LoVo (cell line): ENCODE measurements around the gene RBAK.
"Not testable (repeated sequence)": the region's sequence is repeated elsewhere in the genome, so short reads cannot be mapped to it uniquely, and the experiment has no call there.

Experiments
- DNase-seq: peaks from one replicate; pipeline ENCODE4 v3.0.0-alpha.2; 2016; ENCODE audit warnings: low spot score

Gene RBAK

GRCh38 chr7:5045558-5046396 is at the start of gene RBAK:
TSS of gene RBAK (plus strand) at chr7:5045860. CDS start at chr7:5048077, 2,217 bp downstream.
- peak; percentile 98 for DNase-seq

DNA sequence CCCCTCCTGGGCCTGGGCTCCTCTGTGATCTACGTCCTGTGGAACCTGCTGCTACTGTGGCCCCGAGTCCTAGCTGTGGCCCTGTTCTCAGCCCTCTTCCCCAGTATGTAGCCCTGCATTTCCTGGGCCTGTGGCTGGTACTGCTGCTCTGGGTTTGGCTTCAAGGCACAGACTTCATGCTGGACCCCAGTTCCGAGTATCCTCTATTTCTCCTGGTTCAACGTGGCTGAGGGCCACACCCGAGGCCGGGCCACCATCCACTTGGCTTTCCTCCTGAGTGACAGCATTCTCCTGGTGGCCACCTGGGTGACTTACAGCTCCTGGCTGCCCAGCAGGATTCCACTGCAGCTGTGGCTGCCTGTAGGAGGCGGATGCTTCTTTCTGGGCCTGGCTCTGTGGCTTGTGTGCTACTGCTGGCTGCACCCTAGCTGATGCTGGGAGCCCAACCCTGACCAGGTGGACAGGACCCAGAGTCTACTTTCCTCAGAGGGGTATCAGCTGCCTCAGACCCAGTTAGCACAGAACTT is 48.9 kb upstream of the RBAK start:
- no peak for DNase-seq

DNA sequence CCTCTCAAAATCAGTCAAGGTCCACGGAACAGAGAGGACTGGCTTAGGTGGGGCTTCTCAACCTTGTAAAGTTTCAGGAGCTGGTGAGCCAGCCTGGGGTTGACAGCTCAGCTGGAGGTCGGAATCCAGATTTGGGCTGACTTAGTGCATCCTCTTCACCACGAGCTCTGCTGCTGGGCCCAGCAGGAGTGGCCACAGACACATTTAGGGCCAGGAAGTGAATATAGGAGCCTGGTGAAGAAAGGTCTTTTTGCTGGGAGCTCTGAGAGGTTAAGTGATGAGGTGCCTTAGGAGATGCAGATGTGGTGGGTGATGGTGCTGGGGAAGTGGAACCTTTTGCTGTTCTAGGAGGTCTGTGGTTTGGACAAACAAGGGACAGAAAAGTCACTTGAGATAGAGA is 47.4 kb upstream of the RBAK start:
- DNase-seq, result no peak

GRCh38 chr7:4998910-4999309 is 46.8 kb upstream of the RBAK start:
- no peak for DNase-seq

DNA sequence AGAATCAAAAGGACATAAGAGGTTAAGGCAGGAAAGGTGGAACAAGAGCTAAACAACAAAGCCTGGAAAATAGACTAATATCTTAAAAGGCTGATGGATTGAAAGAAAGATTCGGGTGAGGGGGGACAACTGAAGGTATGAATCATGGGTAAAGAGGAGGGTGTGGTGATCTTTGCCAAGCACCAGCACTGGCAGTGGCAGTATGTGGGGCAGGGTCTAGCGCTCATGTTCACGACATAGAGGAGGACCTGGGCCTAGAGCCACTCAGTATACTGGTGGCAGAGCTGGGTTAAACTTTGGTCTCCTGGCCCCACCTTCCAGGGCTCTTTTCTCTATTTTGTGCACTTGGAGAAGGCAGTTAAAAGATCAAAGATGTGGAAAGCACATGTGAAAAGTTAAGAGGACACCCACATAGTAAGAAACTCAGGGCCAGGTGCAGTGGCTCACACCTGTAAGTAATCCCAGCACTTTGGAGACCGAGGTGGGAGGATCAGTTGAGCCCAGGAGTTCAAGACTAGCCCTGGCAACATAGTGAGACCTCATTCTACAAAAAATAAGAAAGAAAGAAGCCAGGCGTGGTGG is 46.2 kb upstream of the RBAK start:
- DNase-seq, result no peak

GRCh38 chr7:5001003-5001402 is 44.7 kb upstream of the RBAK start:
- no peak for DNase-seq

GRCh38 chr7:5001911-5002310 is 43.7 kb upstream of the RBAK start:
- DNase-seq, result no peak

GRCh38 chr7:5005066-5005465 is 40.6 kb upstream of the RBAK start:
- DNase-seq, result no peak

- DNase-seq, result no peak
Observed at GRCh38 chr7:5012985-5013384, 32.7 kb upstream of the RBAK start.

DNA sequence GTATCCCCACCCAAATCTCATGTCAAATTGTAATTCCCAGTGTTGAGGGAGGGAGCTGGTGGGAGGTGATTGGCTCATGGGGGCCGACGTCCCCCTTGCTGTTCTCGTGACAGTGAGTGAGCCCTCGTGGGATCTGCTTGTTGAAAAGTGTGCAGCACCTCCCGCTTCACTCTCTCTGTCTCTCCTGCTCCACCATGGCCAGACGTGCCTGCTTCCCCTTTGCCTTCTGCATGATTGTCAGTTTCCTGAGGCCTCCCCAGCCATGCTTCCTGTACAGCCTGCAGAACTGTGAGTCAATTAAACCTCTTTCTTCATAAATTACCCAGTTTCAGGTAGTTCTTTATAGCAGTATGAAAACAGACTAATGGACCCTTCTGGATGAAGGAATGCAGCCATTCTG is 29.7 kb upstream of the RBAK start:
- not testable (repeated sequence) for DNase-seq

DNA sequence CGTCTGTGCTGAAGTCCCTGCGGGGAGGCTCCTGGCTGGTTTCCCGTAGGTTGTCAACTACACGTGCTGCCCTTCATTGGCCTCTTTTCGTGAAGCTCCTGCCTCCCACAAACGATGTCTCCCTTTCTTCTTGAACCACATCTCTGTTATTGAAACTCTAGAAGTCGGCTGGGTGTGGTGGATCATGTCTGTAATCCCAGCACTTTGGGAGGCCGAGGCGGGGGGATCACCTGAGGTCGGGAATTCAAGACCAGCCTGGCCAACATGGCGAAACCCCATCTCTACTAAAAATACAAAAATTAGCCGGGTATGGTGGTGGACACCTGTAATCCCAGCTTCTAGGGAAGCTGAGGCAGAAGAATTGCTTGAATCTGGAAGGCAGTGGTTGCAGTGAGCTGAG is 28.0 kb upstream of the RBAK start:
- not testable (repeated sequence) for DNase-seq

GRCh38 chr7:5020098-5020497 is 25.6 kb upstream of the RBAK start:
- DNase-seq, result no peak

- not testable (repeated sequence) for DNase-seq
Observed at GRCh38 chr7:5020976-5021550, 24.6 kb upstream of the RBAK start.

DNA sequence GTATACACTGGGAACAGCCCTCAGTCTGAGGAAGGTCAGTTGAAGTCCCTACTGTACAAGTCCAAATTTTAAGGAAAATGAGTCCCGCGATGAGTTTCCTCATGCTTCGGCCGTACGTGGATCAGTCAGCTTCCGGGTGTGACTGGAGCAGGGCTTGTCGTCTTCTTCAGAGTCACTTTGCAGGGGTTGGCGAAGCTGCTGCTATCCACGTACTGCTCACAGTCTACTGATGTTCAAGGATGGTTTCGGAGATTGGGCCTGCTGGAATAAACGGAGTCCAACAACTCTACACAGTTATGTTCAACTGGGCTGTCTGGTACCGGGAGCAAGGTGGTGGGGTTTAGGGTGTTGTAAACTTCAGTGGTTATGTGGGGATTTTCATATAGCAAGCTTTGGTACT is 22.0 kb upstream of the RBAK start:
- DNase-seq, result not testable (repeated sequence)

- DNase-seq, result peak; percentile 23
Observed at GRCh38 chr7:5027796-5028410, 17.8 kb upstream of the RBAK start.

GRCh38 chr7:5033186-5033585 is 12.5 kb upstream of the RBAK start:
- not testable (repeated sequence) for DNase-seq

DNA sequence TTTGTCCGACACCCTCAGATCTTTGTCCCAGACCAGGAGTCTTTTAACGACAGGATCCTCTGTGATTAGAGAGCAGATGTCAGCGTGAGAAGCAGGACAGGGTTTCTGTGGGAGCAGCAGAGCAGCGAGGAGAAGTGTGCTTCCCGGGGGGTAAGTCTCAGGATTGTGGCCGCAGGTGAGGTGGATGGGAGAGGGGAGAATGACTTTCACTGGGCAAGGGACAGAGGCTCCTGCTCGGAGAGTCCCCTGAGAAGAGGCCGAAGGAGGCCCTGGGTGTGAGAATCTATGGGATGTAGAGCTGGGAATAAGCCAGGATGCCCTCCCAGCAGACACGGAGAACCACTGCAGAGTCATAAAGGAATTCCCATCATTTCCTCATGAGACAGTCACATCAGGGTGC is 10.4 kb upstream of the RBAK start:
- no peak for DNase-seq

- no peak for DNase-seq
Observed at GRCh38 chr7:5036446-5036845, 9.2 kb upstream of the RBAK start.

DNA sequence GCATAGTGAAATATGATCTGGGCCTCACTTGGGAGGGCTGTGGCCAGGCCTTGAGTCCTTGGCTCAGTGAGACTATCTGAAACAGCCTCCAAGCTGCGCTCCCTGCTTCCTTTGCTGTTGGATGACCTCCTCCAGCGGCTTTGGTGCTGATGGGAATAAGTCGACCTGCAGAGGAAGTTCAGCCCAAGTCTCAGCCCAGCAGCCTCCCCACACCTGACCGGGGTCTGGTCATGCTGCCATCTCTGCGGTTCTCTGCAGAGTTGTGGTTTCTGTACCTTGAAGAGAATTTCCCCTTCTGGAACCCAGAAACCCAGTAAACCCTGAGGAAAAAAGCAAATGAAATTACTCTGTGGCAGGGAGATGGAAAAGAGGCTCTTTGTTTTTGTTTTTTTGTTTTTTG is 4.6 kb upstream of the RBAK start:
- DNase-seq, result no peak

DNA sequence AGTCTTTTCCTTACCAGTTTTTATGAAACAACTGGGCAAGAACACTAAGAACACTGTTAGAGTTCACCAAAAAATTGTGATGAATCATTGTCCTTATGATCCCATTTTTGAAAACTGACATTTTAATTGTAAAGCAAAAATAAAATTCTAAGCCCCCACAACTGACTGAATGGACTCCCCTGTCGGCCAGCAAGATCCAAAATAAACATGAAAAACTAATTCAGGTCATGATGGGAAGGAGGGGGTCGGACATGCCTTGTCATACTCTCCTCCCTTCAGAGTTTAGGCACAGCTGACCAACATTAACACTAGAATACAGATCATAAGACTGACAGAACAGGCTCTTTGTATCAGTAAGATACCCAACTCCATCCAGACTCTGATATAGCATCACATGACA is 2.0 kb upstream of the RBAK start:
- no peak for DNase-seq

- not testable (repeated sequence) for DNase-seq
Observed at GRCh38 chr7:5046397-5046732, 705 bp downstream of the RBAK start.

DNA sequence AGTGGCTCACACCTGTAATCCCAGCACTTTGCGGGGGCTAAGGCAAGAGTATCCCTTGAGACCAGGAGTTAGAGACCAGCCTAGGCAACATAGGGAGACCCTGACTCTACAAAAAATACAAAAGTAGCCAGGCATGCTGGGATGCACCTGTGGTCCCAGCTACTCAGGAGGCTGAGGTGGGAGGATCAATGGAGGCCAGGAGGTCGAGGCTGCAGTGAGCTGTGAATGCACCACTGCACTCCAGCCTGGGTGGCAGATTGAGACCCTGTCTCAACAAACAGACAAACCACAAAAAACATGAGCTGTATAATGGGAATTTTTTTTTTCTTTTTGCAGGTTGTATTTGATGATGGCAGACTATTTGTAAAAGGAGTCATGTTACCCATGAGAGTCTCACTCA is 1.5 kb downstream of the RBAK start:
- not testable (repeated sequence) for DNase-seq

DNA sequence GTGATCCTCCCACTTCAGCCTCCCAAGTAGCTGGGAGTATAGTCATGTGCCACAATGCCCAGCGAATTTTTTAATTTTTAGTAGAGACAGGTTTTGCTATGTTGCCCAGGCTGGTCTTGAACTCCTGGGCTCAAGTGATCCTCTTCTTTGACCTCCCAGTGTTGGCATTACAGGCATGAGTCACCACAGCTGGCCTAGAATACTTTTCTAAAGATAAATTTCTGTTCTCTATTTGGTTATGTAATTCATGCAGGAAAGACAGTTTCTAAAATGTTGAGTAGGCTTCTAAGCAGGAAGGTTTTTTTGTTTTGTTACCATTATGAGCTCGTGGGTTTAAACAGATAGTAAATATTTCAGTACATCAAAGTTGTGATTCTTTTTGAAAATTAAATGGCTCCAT is 5.0 kb downstream of the RBAK start:
- DNase-seq, result no peak
